NB4 (cell line): ENCODE data around the gene AKR1B15.

Source experiments
- POLR2A ChIP-seq: IDR thresholded peaks from 2 replicates; pipeline ENCODE4 v1.6.1; 2011; ENCODE audit warnings: mild to moderate bottlenecking; ENCODE audit not compliant: insufficient read length; ENCODE audit errors: extremely low read depth
- TF ChIP-seq, protein P1 (sequence below): IDR thresholded peaks from one replicate; pipeline ENCODE4 v1.5.1; 2012; ENCODE audit warnings: low read depth, low read length
- TF ChIP-seq, protein P2 (sequence below): IDR thresholded peaks from 2 replicates; pipeline ENCODE4 v1.6.1; 2011; ENCODE audit warnings: low read depth, low read length

DNA sequence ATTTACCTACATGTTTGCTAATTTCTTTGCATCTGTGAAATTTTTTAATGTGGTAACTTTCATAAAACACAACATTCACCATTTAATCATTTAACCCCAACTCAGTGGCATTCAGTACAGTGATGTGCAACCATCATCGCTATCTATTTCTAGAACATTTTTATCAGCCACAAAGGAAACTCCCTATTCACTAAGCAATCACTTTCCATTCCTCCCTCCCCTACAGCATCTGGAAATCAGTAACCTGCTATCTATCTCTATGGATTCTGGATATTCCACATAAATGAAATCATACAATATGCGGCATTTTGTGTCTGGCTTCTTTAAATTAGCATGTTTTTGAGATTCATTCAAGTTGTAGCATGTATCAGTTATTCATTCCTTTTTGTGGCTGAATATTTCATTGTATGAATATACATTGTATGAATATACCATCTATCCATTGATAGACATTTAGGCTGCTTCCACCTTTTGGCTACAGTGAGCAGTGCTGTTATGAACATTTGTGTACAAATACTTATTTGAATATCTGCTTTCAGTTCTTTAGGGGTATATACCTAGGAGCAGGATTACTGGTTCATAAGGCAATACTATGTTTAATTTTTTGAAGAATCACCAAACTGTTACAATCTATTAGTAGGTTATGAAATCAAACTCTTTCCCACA, 78.3 kb downstream of the AKR1B15 start:
- TF ChIP-seq, protein P1, sequence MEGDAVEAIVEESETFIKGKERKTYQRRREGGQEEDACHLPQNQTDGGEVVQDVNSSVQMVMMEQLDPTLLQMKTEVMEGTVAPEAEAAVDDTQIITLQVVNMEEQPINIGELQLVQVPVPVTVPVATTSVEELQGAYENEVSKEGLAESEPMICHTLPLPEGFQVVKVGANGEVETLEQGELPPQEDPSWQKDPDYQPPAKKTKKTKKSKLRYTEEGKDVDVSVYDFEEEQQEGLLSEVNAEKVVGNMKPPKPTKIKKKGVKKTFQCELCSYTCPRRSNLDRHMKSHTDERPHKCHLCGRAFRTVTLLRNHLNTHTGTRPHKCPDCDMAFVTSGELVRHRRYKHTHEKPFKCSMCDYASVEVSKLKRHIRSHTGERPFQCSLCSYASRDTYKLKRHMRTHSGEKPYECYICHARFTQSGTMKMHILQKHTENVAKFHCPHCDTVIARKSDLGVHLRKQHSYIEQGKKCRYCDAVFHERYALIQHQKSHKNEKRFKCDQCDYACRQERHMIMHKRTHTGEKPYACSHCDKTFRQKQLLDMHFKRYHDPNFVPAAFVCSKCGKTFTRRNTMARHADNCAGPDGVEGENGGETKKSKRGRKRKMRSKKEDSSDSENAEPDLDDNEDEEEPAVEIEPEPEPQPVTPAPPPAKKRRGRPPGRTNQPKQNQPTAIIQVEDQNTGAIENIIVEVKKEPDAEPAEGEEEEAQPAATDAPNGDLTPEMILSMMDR, result no peak
- TF ChIP-seq, protein P2, sequence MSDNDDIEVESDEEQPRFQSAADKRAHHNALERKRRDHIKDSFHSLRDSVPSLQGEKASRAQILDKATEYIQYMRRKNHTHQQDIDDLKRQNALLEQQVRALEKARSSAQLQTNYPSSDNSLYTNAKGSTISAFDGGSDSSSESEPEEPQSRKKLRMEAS, result no peak
- no peak for TF ChIP-seq POLR2A
